AG08396 (cell line): Measurements from ENCODE around the gene OR2A7.
"Not testable (repeated sequence)": the region's sequence is repeated elsewhere in the genome, so short reads cannot be mapped to it uniquely, and the experiment has no call there.

Experiments used
- DNase-seq: peaks from one replicate; pipeline ENCODE4 v3.0.0; 2012; ENCODE audit warnings: low spot score, mixed read lengths

OR2A7 gene

GRCh38 chr7:144252307-144252706 lies 12.3 kb downstream of the OR2A7 start:
- not testable (repeated sequence) for DNase-seq

GRCh38 chr7:144247674-144248330 lies 16.8 kb downstream of the OR2A7 start:
- DNase-seq, result not testable (repeated sequence)

GRCh38 chr7:144246967-144247366 lies 17.6 kb downstream of the OR2A7 start:
- DNase-seq, result not testable (repeated sequence)

- DNase-seq, result not testable (repeated sequence)
Observed at GRCh38 chr7:144245372-144245771, 19.2 kb downstream of the OR2A7 start.

- not testable (repeated sequence) for DNase-seq
Observed at GRCh38 chr7:144239365-144239764, 25.2 kb downstream of the OR2A7 start, which contains the start of gene OR2A42. TSS of gene OR2A42 (minus strand) at chr7:144239605. CDS start at chr7:144232843, 6,762 bp downstream.

GRCh38 chr7:144238530-144239082 lies 26.0 kb downstream of the OR2A7 start:
- DNase-seq, result not testable (repeated sequence)

GRCh38 chr7:144233039-144233438 lies 31.6 kb downstream of the OR2A7 start:
- DNase-seq, result not testable (repeated sequence)

- not testable (repeated sequence) for DNase-seq
Observed at GRCh38 chr7:144231027-144231426, 33.6 kb downstream of the OR2A7 start.

- DNase-seq, result not testable (repeated sequence)
Observed at GRCh38 chr7:144228810-144229209, 35.8 kb downstream of the OR2A7 start.

- DNase-seq, result not testable (repeated sequence)
Observed at GRCh38 chr7:144226866-144227265, 37.7 kb downstream of the OR2A7 start.

- DNase-seq, result not testable (repeated sequence)
Observed at GRCh38 chr7:144223675-144224074, 40.9 kb downstream of the OR2A7 start.

GRCh38 chr7:144220531-144220930 lies 44.1 kb downstream of the OR2A7 start:
- DNase-seq, result not testable (repeated sequence)

- DNase-seq, result not testable (repeated sequence)
Observed at GRCh38 chr7:144219149-144219548, 45.4 kb downstream of the OR2A7 start.

- not testable (repeated sequence) for DNase-seq
Observed at GRCh38 chr7:144218581-144218980, 46.0 kb downstream of the OR2A7 start.

- not testable (repeated sequence) for DNase-seq
Observed at GRCh38 chr7:144217200-144217599, 47.4 kb downstream of the OR2A7 start.
